Measurements from ENCODE around the gene STK10.

- no peak for TF ChIP-seq EZH2phosphoT487 (IDR thresholded peaks at IDR 0.05; ENCODE audit: insufficient read depth, low read depth)
- TF ChIP-seq EZH2 (IDR thresholded peaks at IDR 0.05; ENCODE audit: insufficient read depth, poor library complexity, severe bottlenecking): no peak
These were observed 7.1 kb downstream of the STK10 start for GRCh38 chr5:172180936-172181335.
